VCaP (cell line): ENCODE results near the gene NHLH2.

Experiments
- H3K27ac ChIP-seq: fragments of 450-650 bp; 2 replicates; pipeline ENCODE4 v1.5.1; 2017
- TF ChIP-seq, protein P1 (sequence below): fragments of 450-650 bp; conservative IDR thresholded peaks from 2 replicates; pipeline ENCODE4 v1.5.1; 2017; ENCODE audit warnings: mild to moderate bottlenecking, moderate library complexity

Gene NHLH2

DNA sequence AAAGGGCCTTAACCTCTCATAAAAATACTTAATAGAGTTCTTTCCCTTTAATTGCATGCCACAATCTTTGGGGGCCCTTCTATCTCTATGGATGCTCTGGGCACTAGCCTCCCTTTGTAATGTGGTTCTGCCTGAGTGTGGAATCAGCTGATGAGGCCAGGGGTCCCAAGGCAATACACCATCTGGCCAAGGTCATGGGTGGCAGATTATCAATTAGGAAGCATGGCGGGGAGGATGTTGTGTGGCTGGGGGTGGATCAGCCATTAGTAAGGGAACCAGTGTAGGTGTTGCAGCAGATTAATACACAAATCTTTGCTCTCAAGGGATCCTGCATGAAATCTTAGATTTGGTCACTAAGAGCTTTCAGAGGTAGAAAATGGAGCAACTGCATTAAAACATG is 35.3 kb downstream of the NHLH2 start:
- TF ChIP-seq, protein P1, sequence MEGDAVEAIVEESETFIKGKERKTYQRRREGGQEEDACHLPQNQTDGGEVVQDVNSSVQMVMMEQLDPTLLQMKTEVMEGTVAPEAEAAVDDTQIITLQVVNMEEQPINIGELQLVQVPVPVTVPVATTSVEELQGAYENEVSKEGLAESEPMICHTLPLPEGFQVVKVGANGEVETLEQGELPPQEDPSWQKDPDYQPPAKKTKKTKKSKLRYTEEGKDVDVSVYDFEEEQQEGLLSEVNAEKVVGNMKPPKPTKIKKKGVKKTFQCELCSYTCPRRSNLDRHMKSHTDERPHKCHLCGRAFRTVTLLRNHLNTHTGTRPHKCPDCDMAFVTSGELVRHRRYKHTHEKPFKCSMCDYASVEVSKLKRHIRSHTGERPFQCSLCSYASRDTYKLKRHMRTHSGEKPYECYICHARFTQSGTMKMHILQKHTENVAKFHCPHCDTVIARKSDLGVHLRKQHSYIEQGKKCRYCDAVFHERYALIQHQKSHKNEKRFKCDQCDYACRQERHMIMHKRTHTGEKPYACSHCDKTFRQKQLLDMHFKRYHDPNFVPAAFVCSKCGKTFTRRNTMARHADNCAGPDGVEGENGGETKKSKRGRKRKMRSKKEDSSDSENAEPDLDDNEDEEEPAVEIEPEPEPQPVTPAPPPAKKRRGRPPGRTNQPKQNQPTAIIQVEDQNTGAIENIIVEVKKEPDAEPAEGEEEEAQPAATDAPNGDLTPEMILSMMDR: no peak
- H3K27ac ChIP-seq: no peak overlapping the region

DNA sequence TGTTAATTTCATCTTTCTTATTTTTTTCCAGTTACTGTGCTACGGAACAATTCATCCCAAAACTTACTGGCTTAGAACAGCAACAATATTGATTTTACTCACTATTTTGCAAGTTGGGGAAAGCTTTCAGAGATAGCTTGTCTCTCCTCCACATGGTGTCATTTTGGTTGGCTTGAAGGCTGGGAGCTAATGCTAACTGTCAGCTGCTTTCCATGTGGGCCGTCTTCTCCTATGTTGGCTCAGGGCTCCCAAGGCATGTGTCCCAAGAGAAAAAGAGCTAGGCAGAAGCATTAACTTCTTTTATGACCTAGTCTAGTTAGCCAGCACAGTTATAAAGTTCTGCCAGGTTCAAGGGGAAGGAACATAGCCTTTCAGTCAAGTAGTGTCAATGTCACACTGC is 38.5 kb downstream of the NHLH2 start:
- no peak overlapping the region for H3K27ac ChIP-seq
- TF ChIP-seq, protein P1: no peak

GRCh38 chr1:115797486-115797885 is 43.4 kb downstream of the NHLH2 start:
- no peak overlapping the region for H3K27ac ChIP-seq
- TF ChIP-seq, protein P1: no peak

DNA sequence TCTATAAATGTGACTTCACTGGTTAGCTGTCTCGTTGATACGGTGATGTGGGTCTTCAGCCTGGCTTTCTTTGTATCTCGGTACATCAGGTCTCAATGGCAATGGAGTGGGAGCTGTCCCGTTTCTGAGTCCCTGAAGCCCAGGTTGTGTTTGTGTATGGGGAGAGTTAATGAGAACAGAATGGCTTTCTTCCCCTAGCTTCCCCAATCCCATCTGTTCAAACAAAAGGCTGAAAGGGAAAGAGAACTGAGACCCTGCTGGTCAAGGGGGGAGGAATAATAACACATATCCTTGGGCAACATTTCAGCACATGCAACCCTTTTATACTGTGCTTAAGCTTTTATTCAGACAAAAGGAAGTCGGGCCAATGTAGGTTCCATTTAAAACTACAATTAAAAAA is 44.0 kb downstream of the NHLH2 start:
- no peak overlapping the region for H3K27ac ChIP-seq
- TF ChIP-seq, protein P1: no peak

- no peak overlapping the region for H3K27ac ChIP-seq
Observed at GRCh38 chr1:115796036-115796435, 44.9 kb downstream of the NHLH2 start.

DNA sequence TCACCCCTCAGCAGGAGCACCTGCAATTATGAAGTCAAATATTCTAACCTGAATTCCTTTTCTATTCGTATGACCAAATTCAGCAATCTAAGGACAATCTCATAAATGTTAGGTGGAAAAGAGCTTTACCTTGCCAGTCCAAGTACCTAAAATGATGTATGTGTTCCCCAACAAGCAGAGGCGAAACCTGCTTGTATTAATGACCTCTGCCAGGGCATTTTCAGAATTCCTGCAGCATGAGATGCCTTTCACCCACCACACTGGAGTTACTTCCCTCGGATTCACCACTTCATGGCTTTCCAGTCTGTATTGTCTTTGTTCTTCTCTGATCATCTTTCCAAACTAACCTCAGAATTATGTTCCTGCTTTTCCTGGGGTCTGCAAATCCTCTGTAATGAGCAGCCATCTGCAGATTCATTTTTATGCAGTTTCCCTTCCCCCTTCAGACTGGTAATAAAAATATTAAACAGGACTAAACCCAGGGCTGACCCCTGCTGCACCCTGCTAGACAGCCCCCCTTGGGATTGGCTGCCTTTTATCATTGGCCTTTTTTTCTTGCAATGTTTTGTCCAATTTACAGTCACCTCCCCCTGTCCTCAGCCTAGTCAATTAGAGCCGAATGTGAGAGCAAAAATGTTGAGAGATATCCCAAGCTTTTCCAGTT is 45.8 kb downstream of the NHLH2 start:
- no peak overlapping the region for H3K27ac ChIP-seq
- TF ChIP-seq, protein P1: no peak

More at GRCh38 chr1:115796036-115796435, 44.9 kb downstream of the NHLH2 start:
- TF ChIP-seq, protein P1: no peak

GRCh38 chr1:115793162-115793561 is 47.8 kb downstream of the NHLH2 start:
- no peak overlapping the region for H3K27ac ChIP-seq

More at GRCh38 chr1:115793162-115793561, 47.8 kb downstream of the NHLH2 start:
- TF ChIP-seq, protein P1: no peak
